KOPT-K1 (cell line): ENCODE measurements around the gene C1orf232.

ENCODE experiments used
- H3K27ac ChIP-seq: fragments of 200-600 bp; sonication (generic); 2 replicates; pipeline ENCODE4 v1.5.1; 2016; ENCODE audit warnings: antibody characterized with exemption, mild to moderate bottlenecking, low read depth, low read length; ENCODE audit not compliant: poor library complexity, severe bottlenecking
- H3K36me3 ChIP-seq: fragments of 200-600 bp; sonication (generic); 2 replicates; pipeline ENCODE4 v1.5.1; 2017; ENCODE audit warnings: antibody characterized with exemption, mild to moderate bottlenecking, low read length, moderate library complexity; ENCODE audit not compliant: insufficient read depth
- H3K9me3 ChIP-seq: fragments of 200-600 bp; sonication (generic); 2 replicates; pipeline ENCODE4 v1.5.1; 2017; ENCODE audit warnings: antibody characterized with exemption, low read length, mild to moderate bottlenecking; ENCODE audit not compliant: insufficient read depth, poor library complexity, severe bottlenecking

Gene C1orf232

DNA sequence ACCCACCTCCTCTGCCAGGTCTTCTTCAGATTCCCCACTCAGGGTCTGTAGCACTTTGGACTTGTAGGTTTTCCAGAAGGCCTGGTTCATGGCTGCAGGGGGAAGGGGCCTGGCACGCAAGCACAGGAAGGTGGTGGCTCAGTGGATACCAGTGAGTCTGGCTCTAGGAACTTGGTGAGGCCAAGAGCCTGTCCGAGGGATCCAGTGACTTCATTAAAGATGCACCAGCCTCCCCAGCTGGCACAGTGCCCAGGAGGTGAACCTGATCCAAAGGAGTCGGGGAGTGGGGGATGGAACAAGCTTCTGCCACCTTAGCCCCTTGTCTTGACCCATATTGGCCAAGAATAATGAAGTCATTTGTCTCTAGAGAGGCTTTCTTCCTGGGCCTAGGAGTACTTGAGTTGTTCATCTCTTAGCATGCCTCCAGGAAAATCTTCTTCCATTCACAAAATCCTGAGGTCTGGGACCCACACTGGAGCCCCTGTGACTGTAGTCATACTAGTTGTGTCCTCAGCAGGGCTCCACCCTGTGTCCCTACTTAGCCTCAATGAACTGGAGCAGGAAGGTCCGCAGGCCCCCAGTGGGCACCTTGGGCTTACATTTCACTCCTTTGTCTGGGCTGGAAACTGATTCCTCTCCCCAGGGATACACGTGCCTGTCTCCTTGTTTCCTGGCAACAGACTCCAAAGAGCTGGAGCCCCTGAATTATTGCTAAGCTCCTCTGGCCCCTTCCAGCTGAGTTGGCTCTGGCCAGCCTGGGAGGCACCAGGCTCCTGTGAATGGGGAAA, at the start of gene C1orf232:
Gene C1orf232, minus strand, starts transcription at position 554 of the 788 bp plus-strand sequence. Its CDS starts 464 bp downstream, at position 90.
- Histone ChIP-seq H3K27ac (peak within 1 kb of the TSS; percentile 56), H3K9me3 (no peaks in the 10 kb centered on the region), H3K36me3 (no peaks in the 10 kb centered on the region; the same call in 1 of the 2 replicates)

DNA sequence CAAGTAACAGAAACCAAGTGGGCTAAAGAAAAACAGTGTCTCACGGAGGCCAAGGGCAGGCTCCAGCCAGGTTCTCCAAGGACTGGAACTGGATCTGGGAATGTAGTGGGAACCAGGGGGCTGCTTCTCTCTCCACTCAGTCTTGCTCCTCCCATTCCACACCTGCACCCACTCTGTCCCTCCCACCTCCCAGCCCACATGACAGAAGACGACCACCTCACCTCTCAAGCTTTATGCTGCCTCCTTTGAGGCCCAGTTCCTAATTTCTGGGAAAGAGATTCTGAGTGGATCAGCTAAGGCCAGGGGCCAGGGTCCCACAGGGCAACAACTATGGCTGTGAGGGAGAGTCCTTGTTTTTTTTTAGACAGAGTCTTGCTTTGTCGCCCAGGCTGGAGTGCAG, 46.5 kb upstream of the C1orf232 start:
- Histone ChIP-seq H3K9me3 (no peaks in the 10 kb centered on the region), H3K27ac (no peak overlapping the region), H3K36me3 (no peaks in the 10 kb centered on the region)

DNA sequence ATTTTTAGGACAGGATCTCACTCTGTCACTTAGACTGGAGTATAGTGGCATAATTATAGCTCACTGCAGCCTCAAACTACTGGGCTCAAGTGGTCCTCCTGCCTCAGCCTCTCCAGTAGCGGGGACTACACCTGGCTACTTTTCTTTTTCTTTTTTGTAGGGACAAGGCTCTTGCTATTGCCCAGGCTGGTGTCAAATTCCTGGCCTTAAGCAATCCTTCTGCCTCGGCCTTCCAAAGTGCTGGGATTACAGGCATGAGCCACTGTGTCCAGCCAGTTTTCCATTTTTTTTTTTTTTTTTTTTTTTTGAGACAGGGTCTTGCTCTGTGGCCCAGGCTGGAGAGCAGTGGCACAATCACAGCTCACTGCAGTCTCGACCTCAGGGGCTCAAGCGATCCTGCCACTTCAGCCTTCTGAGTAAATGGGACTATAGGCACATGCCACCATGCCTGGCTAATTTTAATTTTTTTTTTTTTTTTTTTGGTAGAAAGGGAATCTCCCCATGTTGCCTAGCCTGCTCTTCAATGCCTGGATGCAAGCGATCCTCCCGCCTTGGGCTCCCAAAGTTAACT, 44.7 kb upstream of the C1orf232 start:
- H3K27ac ChIP-seq = no peak overlapping the region

DNA sequence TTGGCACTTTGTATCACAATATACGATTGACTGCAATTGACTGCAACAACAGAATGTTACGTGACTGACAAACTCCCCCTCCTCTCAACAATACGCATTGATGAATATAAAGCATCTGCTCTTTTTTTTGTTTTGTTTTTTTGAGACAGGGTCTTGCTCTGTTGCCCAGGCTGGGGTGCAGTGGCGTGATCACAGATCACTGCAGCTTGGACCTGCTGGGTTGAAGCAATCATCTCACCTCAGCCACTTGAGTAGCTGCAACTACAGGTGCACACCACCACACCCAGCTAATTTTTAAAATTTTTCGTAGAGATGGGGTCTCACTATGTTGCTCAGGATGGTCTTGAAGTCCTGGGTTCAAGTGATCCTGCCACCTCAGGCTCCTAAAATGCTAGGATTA, 44.0 kb upstream of the C1orf232 start:
- Histone ChIP-seq H3K9me3 (no peaks in the 10 kb centered on the region), H3K36me3 (no peaks in the 10 kb centered on the region), H3K27ac (no peak overlapping the region)

More for the DNA sequence above, 44.7 kb upstream of the C1orf232 start:
- Histone ChIP-seq H3K36me3 (no peaks in the 10 kb centered on the region), H3K9me3 (no peaks in the 10 kb centered on the region)

DNA sequence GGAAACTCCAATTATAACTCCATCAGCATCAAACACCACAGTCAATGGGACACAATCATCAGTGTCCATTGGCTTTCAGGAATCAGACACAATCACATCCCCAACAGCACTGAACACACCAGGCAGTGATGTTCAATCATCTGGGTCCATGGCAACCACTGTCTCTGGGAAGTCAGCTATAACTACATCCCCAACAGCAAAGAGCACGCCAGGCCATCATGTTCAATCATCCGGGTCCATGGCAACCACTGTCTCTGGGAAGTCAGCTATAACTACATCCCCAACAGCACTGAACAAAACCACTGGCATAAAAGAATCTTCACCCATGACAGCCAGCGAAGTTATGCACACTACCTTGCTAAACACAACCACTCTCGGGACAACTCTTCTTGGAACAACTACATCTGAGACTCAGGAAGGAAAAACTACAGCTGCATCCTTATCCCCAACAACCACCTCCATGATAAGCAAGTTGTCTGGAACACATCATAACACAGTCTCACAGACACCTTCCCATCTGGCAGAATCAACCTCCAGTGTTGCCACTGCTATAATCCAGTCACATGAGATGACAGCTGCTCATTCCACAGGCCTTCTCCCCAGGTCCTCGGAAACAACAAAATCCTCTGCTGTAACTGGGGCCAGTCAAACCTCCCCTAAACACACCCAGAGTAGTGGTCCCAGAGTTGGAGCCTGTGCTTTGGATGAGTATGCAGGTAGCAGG, 41.5 kb upstream of the C1orf232 start:
- Histone ChIP-seq H3K9me3 (no peaks in the 10 kb centered on the region), H3K27ac (no peak overlapping the region), H3K36me3 (no peaks in the 10 kb centered on the region)

DNA sequence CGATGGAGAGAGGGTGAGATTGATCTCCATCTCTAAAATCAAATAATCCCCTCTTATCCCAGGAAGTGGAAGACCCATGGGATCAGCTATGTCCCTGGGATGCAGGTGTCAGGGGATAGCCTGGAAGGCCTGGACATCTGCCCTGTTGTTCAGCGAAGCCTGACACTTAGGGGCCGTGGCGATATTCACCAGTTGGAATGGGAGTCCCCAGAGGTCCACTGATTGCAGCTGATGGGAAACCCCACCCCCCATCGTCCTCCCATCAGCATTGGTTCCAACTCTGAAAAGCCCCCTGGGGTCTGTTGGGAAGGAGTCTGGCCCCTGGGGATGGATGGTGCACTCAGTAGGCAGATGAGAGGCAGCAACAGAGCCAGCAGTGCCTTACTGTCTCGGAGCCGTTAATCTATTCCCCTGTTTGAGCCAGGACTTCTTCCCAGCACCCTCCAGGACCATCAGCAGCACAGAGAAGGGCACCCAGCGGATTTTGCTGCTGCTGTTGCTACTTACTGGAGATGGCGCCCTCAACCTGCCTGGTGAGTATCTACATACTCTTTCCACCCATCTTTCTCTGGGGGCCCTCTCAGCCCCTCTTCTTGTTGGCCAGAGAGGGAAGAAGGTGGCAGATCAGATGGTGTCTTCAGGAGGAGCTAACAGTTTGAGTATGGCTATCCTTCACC, 35.0 kb upstream of the C1orf232 start:
- Histone ChIP-seq H3K27ac (no peak overlapping the region), H3K9me3 (no peaks in the 10 kb centered on the region), H3K36me3 (no peaks in the 10 kb centered on the region)

DNA sequence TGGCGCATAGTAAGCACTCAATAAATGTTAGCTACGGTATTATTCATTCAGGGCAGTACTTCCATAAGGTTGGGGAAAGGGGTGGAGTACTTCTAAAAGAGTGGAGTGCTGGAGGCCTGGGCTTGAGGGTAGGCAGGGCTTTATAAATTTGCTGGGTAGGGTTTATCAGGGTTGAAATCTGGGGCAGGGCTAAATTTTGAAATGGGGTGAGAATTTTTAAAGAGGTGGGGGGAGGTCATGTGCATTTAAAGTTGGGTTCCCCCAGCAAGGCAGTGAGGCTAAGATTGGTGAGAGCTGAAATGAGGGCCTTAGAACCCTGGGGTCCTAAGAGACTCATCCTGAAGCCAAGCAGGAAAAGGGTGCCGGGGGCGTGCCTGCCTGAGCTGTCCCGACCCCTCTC, 31.6 kb upstream of the C1orf232 start:
- Histone ChIP-seq H3K9me3 (no peaks in the 10 kb centered on the region), H3K27ac (no peak overlapping the region), H3K36me3 (no peaks in the 10 kb centered on the region)

DNA sequence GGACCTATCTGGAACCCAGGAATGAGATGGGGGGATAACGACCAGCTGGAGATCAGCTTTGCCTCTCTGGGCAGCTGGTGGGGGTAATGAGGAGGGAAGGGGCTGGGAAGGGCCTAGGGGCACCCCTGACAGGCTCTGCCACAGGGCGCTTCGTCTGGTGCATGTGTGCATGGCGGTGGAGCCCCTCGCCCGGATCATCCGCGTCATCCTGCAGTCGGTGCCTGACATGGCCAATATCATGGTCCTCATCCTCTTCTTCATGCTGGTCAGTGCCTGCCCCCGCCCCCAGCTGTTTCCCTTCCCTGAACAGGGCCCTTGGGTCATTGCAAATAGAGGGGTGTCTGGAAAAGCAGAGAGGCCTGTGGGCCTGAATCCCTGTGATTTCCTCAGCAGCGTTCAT, 29.1 kb upstream of the C1orf232 start:
- H3K27ac ChIP-seq = no peak overlapping the region
- no peaks in the 10 kb centered on the region for H3K36me3 ChIP-seq
- H3K9me3 ChIP-seq = no peaks in the 10 kb centered on the region

DNA sequence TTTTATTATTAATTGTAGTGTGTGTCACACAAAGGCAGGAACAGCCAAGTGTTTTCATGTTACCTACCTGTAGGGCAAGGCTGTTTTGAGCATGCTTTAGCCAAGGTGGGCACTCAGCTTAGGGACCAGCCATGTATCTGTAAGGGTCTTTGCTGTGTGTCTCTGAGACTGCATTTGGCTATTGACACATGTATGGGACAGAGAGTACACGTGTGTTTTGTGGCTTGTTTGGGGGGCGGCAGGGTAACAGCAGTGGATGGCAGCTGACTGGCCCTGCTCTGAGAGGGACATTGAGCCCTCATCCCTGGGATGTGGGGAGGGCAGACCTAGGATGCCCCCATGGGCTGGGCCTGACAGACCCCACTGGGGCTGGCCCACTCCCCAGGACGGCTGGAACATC, 28.5 kb upstream of the C1orf232 start:
- no peaks in the 10 kb centered on the region for H3K36me3 ChIP-seq
- H3K27ac ChIP-seq = no peak overlapping the region
- no peaks in the 10 kb centered on the region for H3K9me3 ChIP-seq

DNA sequence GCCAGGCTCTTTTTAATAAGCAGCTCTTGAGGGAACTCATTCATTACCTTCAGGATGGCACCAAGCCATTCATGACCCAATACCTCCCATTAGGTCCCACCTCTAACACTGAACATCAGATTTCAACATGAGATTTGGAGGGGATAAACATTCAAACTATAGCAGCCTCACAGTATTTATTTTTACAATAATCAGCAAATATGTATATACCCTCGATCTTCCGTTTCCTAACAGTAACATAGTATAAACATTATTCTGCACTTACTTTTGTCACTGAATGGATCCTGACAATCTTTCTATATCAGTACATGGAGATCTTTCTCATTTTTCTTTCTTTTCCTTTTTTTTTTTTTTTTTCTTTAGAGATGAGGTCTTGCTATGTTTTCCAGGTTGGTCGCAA, 27.0 kb upstream of the C1orf232 start:
- Histone ChIP-seq H3K36me3 (no peaks in the 10 kb centered on the region), H3K27ac (no peak overlapping the region), H3K9me3 (no peaks in the 10 kb centered on the region)

DNA sequence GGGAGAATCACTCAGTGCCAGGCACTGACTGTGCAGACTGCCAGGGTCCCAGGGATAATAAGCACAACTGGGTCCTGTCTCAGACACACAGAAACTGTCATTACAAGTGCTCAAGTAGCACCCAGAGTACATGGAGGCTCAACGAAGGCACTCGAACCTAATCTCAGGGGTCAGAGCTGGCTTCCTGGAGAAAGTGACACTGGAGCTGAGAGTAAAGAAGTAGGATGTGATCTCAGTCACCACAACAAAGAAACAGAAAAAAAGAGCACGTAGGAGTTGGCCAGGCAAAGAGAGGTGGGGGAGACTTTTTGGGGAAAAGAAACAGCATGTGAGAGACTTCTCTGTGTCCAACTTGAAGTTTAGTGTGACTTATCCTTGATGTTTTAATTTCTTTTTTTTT, 23.0 kb upstream of the C1orf232 start:
- Histone ChIP-seq H3K36me3 (no peaks in the 10 kb centered on the region), H3K27ac (no peak overlapping the region), H3K9me3 (no peaks in the 10 kb centered on the region)

DNA sequence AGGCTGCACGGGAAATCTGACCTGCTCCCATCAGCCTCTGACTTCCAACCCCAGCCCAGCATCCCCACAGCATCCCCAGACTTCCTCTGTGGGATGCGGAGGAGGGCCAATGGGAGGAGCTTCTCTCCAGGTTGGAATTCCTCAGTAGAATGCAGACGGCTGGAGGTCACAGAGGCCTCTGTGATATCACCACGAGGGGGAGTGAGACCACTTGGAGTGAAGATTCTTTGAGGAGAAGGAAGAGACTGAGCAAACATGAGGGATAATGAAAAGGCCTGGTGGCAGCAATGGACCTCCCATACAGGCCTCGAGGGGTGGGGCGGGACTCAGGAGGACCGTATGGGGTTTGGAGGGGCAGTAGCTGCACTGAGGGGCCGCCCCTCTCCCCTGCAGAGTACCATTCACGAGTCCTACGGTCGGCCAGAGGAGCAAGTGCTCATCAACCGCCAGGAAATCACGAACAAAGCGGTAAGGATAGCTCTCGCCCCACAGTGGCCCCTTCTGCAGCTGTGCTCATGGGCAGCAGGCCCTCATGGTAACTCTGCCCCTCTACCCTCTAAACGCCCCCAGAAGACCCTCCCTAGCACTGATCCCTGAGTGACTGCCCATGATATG, 21.7 kb upstream of the C1orf232 start, which contains the start of gene CATSPER4:
Gene CATSPER4, plus strand, starts transcription at position 230 of the 615 bp plus-strand sequence. Its CDS starts 26 bp downstream, at position 256.
- no peaks in the 10 kb centered on the region for H3K9me3 ChIP-seq
- H3K27ac ChIP-seq = no peak within 1 kb of the TSS
- H3K36me3 ChIP-seq = no peaks in the 10 kb centered on the region

DNA sequence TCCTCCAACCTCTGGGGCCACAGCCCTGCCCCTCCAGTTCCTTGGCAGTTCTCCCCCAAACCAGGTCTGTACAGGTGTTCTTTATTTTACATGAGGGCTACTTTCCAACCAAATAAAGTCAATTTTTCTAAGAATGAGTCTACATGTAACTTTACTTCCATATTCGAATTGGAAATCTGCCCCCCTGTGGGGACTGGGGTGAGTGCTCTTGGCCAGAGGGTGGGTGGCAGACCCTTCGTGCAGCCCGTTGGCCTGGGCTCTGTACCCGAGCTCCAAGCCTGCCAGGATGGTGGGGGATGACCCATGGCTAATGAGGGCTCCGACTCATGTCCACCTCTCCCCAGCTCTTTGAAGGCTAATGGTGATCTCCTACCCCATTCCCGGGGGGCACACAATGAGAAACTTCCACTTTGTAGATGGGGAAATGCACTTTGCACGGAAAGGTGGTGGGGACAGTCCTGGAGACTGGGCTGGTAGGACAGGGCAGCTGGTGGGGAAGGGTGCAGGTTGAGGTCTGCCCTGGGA, 21.1 kb upstream of the C1orf232 start:
- Histone ChIP-seq H3K9me3 (no peaks in the 10 kb centered on the region), H3K27ac (no peak overlapping the region)

DNA sequence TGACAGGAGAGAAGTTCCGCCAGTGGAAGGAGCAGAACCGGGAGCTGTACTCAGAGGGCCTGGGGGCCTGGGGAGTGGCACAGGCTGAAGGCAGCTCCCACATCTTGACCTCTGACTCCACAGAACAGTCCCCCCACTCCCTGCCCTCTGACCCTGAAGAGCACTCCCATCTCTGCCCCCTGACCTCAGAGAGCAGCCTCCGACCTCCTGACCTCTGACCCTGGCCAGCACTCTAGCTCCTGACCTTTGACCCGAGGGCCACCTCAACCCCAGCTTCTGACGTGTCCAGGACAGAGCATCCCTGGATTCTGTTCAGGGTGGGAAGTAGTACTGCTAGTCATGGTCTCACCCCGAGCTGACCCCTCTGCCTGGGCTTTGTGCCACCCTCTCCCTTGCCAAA, 20.6 kb upstream of the C1orf232 start:
- Histone ChIP-seq H3K9me3 (no peaks in the 10 kb centered on the region), H3K27ac (no peak overlapping the region), H3K36me3 (no peaks in the 10 kb centered on the region)

More for the DNA sequence above, 21.1 kb upstream of the C1orf232 start:
- H3K36me3 ChIP-seq = no peaks in the 10 kb centered on the region
